ENCODE measurements around the gene GPR15. TPM values are rescaled to one million over a fixed set of nuclear protein-coding genes. Genes with fewer than 3 reads are reported as not detected.

Gene GPR15
- total RNA-seq, 1 experiment from 2014 or later = not detected

DNA sequence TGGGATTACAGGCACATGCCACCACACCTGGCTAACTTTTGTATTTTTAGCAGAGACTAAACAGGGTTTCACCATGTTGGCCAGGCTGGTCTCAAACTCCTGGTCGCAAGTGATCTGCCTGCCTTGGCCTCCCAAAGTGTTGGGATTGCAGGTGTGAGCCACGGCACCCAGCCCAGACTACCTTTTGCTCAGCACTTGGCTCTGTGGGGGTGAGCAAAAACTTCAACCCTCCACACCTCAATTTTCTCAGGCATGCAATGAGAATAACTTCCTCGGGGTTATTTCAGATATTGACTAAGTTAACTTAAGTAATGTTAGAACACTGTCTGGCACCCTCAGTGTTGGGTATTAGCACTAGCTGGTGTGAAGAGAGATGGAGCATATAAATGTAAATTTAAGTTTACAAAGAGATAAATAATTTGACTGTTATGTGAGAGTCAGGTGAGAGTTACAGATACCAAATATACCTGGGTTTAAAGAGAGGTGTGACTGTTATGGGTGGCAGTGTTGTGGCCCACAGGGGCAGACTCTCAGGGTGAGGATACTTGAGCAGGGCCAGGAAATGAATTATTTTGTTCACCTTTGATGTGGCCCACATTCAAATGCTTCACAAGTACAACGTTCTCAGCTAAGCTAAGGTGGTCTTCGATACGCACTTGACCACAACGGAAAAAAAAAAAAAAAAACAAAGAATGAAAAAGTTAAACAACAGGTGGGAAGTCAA is 32.7 kb downstream of the GPR15 start:
- no peak for TF ChIP-seq EZH2 (IDR thresholded peaks at IDR 0.05; ENCODE audit: low read depth)
- TF ChIP-seq, protein P1, sequence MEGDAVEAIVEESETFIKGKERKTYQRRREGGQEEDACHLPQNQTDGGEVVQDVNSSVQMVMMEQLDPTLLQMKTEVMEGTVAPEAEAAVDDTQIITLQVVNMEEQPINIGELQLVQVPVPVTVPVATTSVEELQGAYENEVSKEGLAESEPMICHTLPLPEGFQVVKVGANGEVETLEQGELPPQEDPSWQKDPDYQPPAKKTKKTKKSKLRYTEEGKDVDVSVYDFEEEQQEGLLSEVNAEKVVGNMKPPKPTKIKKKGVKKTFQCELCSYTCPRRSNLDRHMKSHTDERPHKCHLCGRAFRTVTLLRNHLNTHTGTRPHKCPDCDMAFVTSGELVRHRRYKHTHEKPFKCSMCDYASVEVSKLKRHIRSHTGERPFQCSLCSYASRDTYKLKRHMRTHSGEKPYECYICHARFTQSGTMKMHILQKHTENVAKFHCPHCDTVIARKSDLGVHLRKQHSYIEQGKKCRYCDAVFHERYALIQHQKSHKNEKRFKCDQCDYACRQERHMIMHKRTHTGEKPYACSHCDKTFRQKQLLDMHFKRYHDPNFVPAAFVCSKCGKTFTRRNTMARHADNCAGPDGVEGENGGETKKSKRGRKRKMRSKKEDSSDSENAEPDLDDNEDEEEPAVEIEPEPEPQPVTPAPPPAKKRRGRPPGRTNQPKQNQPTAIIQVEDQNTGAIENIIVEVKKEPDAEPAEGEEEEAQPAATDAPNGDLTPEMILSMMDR (conservative IDR thresholded peaks at IDR 0.05) = no peak
- Histone ChIP-seq H3K27ac (peak overlapping the region; percentile 40), H3K4me2 (peak overlapping the region; percentile 42; the same call in 1 of the 2 replicates), H3K4me1 (replicated peaks; ENCODE audit: insufficient read depth) (peaks cover 37% of the 10 kb centered on the region), H3F3A (ENCODE audit: insufficient read depth, low read depth) (peaks cover 17% of the 10 kb centered on the region; the same call in 1 of the 2 replicates), H2AFZ (no peak overlapping the region), H3K36me3 (ENCODE audit: low read depth) (no peaks in the 10 kb centered on the region), H4K20me1 (ENCODE audit: insufficient read depth) (no peaks in the 10 kb centered on the region), H3K9me3 (ENCODE audit: insufficient read depth, low read depth) (no peaks in the 10 kb centered on the region), H3K4me3 (no peak overlapping the region), H3K27me3 (ENCODE audit: insufficient read depth, low read depth) (no peaks in the 10 kb centered on the region), H3K79me2 (ENCODE audit: low read depth) (no peaks in the 10 kb centered on the region), H3K9me2 (ENCODE audit: insufficient read depth) (no peaks in the 10 kb centered on the region)
- CTCF ChIA-PET = interaction anchor here (0.7 kb wide), 1 partner anchor 334 kb away, joined by 18 read pairs; no protein-coding TSS in a partner anchor
- no TSS peak for BruUV-seq (replicated peaks)
- POLR2A ChIA-PET (ENCODE audit: unreplicated experiment) = interaction anchor here (0.7 kb wide), 1 partner anchor 692 kb away, joined by 3 read pairs; no protein-coding TSS in a partner anchor
- peak in 1 of 2 experiments; percentile 30 for DNase-seq
- intact Hi-C loops (cut with micrococcal nuclease; ENCODE audit: unreplicated experiment) = loop anchor here (5.0 kb wide), 1 partner anchor 42 kb away; the partner anchor contains the start of gene CLDND1

DNA sequence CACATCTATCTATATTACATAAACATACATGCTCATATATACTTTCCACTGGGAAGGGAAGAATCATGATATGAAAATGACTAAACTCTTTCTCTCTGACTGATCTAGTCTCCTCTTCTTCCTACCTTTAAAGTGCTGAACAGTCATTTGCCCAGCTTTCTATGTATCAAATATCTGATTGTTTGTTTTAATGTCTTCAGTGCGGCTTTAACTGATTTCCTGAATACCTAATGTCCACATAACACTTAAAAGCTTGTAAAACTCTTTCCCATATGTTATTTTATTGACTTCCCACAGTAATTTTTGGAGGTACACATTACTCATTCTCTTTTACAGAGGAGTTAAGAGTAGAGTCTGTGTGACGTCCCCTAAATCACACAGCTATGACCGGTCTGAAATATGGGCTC is 33.5 kb downstream of the GPR15 start:
- no peaks in the 10 kb centered on the region for H4K20me1 ChIP-seq (ENCODE audit: insufficient read depth)
- peaks cover 17% of the 10 kb centered on the region; the same call in 1 of the 2 replicates for H3F3A ChIP-seq (ENCODE audit: insufficient read depth, low read depth)
- H3K4me1 ChIP-seq (replicated peaks; ENCODE audit: insufficient read depth) = peaks cover 37% of the 10 kb centered on the region
- TF ChIP-seq EZH2 (IDR thresholded peaks at IDR 0.05; ENCODE audit: low read depth) = no peak
- TF ChIP-seq, protein P1 (conservative IDR thresholded peaks at IDR 0.05) = no peak
- ChIA-PET POLR2A (ENCODE audit: unreplicated experiment) (no interaction called here), CTCF (no interaction called here)
- no peaks in the 10 kb centered on the region for H3K27me3 ChIP-seq (ENCODE audit: insufficient read depth, low read depth)
- no peak overlapping the region for H2AFZ ChIP-seq
- H3K36me3 ChIP-seq (ENCODE audit: low read depth) = no peaks in the 10 kb centered on the region
- H3K79me2 ChIP-seq (ENCODE audit: low read depth) = no peaks in the 10 kb centered on the region
- H3K27ac ChIP-seq = no peak overlapping the region
- no peaks in the 10 kb centered on the region for H3K9me3 ChIP-seq (ENCODE audit: insufficient read depth, low read depth)
- intact Hi-C loops (cut with micrococcal nuclease; ENCODE audit: unreplicated experiment) = no loop called here
- no peaks in the 10 kb centered on the region for H3K9me2 ChIP-seq (ENCODE audit: insufficient read depth)
- H3K4me3 ChIP-seq = no peak overlapping the region
- no peak overlapping the region for H3K4me2 ChIP-seq
- no TSS peak for BruUV-seq (replicated peaks)
- peak in 1 of 2 experiments; percentile 64 for DNase-seq

DNA sequence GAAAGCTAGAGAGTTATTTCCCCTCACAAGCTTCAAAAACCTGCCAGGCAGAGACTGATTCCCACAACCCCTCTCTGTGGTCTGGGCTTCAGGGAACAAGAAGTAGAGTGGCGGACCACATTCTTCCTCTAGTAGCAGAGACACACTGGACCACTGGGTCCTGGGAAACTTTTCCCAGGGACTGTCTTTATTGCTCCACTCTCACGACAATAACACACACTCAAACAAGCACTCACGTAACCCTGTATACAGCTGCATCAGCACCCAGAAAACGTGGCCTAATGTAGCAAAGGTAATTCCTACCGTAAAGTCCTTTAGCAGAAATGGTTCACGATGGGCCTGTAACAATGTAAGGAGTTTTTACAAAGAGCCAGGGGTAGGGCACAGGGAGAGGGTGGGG is 34.1 kb downstream of the GPR15 start:
- intact Hi-C loops (cut with micrococcal nuclease; ENCODE audit: unreplicated experiment) = no loop called here
- TF ChIP-seq, protein P1 (conservative IDR thresholded peaks at IDR 0.05) = no peak
- no peak for TF ChIP-seq EZH2 (IDR thresholded peaks at IDR 0.05; ENCODE audit: low read depth)
- Histone ChIP-seq H3K36me3 (ENCODE audit: low read depth) (no peaks in the 10 kb centered on the region), H3K4me2 (no peak overlapping the region), H3F3A (ENCODE audit: insufficient read depth, low read depth) (peaks cover 17% of the 10 kb centered on the region; the same call in 1 of the 2 replicates), H2AFZ (no peak overlapping the region), H3K27me3 (ENCODE audit: insufficient read depth, low read depth) (no peaks in the 10 kb centered on the region), H3K4me1 (replicated peaks; ENCODE audit: insufficient read depth) (peaks cover 37% of the 10 kb centered on the region), H3K9me2 (ENCODE audit: insufficient read depth) (no peaks in the 10 kb centered on the region), H3K79me2 (ENCODE audit: low read depth) (no peaks in the 10 kb centered on the region), H3K9me3 (ENCODE audit: insufficient read depth, low read depth) (no peaks in the 10 kb centered on the region), H3K4me3 (no peak overlapping the region), H3K27ac (no peak overlapping the region), H4K20me1 (ENCODE audit: insufficient read depth) (no peaks in the 10 kb centered on the region)
- CTCF ChIA-PET = interaction anchor here (0.6 kb wide), 1 partner anchor 539 kb away, joined by 6 read pairs; no protein-coding TSS in a partner anchor
- POLR2A ChIA-PET (ENCODE audit: unreplicated experiment) = no interaction called here
- no TSS peak for BruUV-seq (replicated peaks)
- peak in 1 of 2 experiments; percentile 21 for DNase-seq

Measured in PC-9 (cell line).